SW480 (cell line): Measurements from ENCODE around the gene AKAP13.
"Not testable (repeated sequence)": the region's sequence is repeated elsewhere in the genome, so short reads cannot be mapped to it uniquely, and the experiment has no call there.

Source experiments
- DNase-seq: peaks from one replicate; pipeline ENCODE4 v3.0.0-alpha.2; 2016; ENCODE audit warnings: low spot score

AKAP13 gene

GRCh38 chr15:85480923-85481322 is 100.5 kb downstream of the AKAP13 start:
- no peak for DNase-seq

- not testable (repeated sequence) for DNase-seq
Observed at GRCh38 chr15:85481543-85481942, 101.1 kb downstream of the AKAP13 start.

- DNase-seq, result no peak
Observed at GRCh38 chr15:85482894-85483293, 102.5 kb downstream of the AKAP13 start.

- not testable (repeated sequence) for DNase-seq
Observed at GRCh38 chr15:85483955-85484354, 103.6 kb downstream of the AKAP13 start.

GRCh38 chr15:85484923-85485322 is 104.5 kb downstream of the AKAP13 start:
- not testable (repeated sequence) for DNase-seq

- DNase-seq, result peak; percentile 84
Observed at GRCh38 chr15:85485956-85486567, 105.7 kb downstream of the AKAP13 start.

GRCh38 chr15:85487796-85488195 is 107.4 kb downstream of the AKAP13 start:
- DNase-seq, result peak; percentile 14

- no peak for DNase-seq
Observed at GRCh38 chr15:85488997-85489396, 108.6 kb downstream of the AKAP13 start.

GRCh38 chr15:85489773-85490493 is 109.5 kb downstream of the AKAP13 start:
- DNase-seq, result no peak

- no peak for DNase-seq
Observed at GRCh38 chr15:85490856-85491255, 110.5 kb downstream of the AKAP13 start.

- no peak for DNase-seq
Observed at GRCh38 chr15:85491691-85492090, 111.3 kb downstream of the AKAP13 start.

GRCh38 chr15:85492406-85492805 is 112.0 kb downstream of the AKAP13 start:
- DNase-seq, result no peak

GRCh38 chr15:85493260-85493659 is 112.9 kb downstream of the AKAP13 start:
- DNase-seq, result no peak

- peak; percentile 98 for DNase-seq
Observed at GRCh38 chr15:85494048-85494777, 113.8 kb downstream of the AKAP13 start.

GRCh38 chr15:85495096-85495495 is 114.7 kb downstream of the AKAP13 start:
- DNase-seq, result no peak

- DNase-seq, result no peak
Observed at GRCh38 chr15:85495544-85495943, 115.1 kb downstream of the AKAP13 start.

- DNase-seq, result no peak
Observed at GRCh38 chr15:85496151-85496550, 115.7 kb downstream of the AKAP13 start.

- DNase-seq, result no peak
Observed at GRCh38 chr15:85496551-85497171, 116.3 kb downstream of the AKAP13 start.

GRCh38 chr15:85497172-85497569 is 116.8 kb downstream of the AKAP13 start:
- DNase-seq, result no peak

GRCh38 chr15:85498471-85498870 is 118.1 kb downstream of the AKAP13 start:
- peak; percentile 22 for DNase-seq

GRCh38 chr15:85499371-85499887 is 119.0 kb downstream of the AKAP13 start:
- DNase-seq, result peak; percentile 23

- peak; percentile 55 for DNase-seq
Observed at GRCh38 chr15:85500060-85500708, 119.8 kb downstream of the AKAP13 start.
